Hypothalamus (tissue), 51 donors: ENCODE measurements around the gene KCTD8.
"Not testable (repeated sequence)": the region's sequence is repeated elsewhere in the genome, so short reads cannot be mapped to it uniquely, and the experiment has no call there.

Experiments used
- DNase-seq, 51 donors: peaks; one replicate each; lab custom pipeline; 2025; lab: John Stamatoyannopoulos, UW

The KCTD8 gene

DNA sequence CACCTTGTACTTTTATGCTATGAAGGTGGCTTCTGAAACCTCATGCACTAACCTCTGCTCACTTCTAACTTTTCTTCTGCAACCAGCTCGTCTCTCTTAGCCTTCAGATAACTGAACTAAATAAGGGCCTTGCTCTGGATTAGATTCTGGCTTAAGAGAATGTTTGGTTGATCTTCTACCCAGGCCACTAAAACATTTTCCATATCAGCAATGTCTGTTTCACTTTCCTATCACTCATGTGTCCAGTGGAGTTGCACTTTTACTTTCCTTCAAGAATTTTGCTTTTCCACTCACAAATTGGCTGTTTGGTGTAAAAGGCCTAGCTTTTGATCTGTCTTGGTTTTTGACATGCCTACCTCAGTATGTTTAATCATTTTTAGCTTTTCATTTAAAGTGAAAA, 105.8 kb downstream of the KCTD8 start:
- DNase-seq, result no peak

DNA sequence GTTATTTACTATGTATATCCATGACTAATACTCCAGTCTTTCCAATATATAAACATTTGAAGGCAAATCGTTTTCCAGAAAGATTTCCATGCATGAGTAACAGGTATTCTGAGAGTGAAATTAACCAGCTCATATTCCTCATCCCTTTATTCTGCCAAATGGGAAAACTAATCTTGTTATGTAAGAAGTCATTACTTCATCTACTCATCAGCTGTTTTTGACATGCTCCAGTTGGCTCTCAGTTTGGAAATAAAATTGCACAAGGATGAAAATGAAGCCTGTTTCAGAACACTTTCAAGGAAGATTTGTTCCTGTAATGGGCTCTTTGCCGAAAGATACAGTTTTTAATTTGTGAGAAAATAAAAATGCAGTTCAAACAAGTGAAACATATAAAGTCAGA, 121.9 kb downstream of the KCTD8 start:
- no peak for DNase-seq

DNA sequence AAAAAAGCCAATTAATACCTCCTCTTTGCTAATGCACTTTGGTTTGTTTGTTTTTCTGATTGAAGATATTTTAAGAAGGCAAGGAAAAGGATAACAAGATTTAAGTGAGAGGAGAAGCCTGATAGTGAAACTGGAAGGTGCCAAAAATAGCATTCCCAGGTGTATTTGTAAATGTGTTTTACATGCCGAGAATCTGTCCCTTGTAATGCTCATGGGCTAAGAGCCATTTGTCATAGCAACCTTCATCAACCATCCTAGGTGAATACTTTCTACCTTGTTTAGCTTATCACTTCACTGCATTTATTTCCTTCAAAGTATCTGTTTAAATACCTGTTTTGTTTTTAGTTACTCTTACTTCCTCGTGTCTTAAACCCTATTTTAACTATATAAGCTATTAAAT, 127.8 kb downstream of the KCTD8 start:
- DNase-seq, result no peak

DNA sequence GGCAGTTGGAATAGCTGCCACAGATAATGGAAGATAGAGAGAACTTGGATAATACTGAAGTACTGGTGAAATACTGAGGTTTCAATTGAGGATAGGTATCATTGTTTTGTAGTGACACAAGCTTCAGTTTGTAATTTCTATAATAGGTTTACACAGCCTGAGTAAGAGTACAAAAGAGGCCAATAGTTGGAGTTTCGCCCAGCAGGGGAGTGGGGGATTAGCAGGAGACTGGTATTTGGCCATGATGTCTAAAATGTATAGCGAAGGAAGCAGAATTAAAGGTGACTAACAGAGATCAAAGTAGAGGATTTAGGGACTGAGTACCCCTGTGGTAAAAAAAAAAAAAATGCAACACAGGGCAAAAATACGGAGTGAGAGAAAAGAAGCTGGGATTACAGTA, 129.5 kb downstream of the KCTD8 start:
- DNase-seq, result no peak

DNA sequence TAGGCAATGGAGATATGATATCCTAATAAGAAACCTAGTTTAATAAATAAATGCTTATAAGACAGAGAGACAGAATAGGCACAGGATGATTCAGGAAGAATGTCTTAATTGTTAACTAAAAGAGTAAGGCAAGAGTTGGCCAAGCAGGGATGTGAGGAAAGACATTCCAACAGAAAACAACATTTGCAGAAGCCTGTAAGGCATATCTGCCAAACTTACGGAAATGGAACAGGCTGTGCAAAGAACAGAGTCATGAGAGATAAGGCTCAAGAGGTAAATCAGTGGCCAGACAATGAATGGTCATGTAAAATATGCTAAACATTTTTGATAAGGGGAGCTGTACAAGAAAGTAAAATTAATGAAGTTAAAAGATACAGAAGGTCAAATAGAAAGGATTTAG, 134.9 kb downstream of the KCTD8 start:
- no peak for DNase-seq

DNA sequence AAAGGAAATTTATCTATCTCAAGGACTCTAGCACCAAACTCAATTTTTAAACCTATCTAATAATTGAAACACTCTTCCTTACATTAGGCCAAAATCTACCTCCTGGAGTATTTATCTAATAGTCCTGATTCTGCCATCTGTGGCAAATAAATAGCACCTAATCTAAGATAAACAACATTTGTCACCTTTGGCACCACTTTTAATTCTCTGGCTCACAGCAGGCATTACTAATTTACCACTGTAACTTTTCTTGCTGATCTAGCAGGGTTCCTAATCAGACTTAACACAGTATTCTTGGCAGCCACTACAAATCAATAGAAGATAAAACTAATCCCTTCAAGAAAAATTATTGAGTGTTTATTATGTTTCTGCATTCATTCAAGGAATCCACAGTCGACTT, 161.1 kb downstream of the KCTD8 start:
- DNase-seq, result no peak

DNA sequence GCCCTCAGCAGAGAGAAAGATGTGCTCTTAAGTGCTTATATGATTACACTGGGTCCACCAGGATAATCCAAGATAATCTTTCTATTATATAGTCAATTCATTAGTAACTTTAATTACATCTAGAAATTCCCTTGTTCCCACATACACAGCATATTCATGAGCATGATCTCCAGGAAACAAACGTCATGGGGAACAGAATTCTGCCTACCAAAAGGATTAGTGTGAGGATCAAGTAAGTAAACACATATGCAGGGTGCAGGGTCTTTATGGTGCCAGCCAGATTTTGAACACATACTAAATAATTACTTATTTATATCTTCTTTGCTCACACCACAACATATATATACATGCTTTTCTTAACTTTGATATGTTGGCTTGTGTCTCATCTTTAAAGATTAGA, 169.1 kb downstream of the KCTD8 start:
- no peak for DNase-seq

DNA sequence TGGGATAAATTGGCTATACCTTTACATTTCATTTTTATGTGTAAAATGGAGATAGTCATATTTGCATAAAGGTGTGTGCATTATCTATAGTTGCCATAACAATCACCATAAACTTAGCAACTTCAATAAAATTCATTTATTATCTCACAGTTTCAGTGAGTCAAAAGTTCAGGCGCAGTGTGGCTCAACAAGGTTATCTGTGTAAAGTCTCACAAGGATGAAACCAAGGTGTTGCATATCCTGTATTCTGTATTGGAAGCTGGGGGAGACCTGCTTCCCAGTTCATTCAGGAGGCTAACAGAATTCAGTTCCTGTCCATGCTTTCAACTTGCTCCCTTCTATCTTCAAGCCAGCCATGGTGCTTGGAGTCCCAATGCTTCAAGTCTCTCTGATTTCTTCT, 169.5 kb downstream of the KCTD8 start:
- DNase-seq, result no peak

DNA sequence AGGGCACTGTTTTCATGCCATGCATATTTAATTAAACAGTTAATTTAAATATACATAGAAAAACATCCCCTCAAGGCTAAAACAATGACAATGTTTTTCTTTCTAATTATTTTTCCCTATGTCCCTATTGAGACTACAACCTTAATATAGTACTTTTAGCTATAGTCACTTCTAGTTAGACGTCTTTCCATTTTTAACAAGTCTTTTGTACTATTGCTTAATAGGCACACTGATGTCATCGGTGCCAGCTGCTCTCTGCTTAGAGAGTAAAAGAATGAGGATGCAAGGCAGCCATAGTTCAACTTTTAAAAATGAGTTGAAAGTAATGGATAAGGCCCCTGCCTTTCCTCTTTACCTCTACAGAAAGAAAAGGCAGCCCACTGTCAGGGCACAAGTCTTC, 191.1 kb downstream of the KCTD8 start:
- DNase-seq, result peak in 3 of 51 donors; percentile 1 to 6 (median 1)

DNA sequence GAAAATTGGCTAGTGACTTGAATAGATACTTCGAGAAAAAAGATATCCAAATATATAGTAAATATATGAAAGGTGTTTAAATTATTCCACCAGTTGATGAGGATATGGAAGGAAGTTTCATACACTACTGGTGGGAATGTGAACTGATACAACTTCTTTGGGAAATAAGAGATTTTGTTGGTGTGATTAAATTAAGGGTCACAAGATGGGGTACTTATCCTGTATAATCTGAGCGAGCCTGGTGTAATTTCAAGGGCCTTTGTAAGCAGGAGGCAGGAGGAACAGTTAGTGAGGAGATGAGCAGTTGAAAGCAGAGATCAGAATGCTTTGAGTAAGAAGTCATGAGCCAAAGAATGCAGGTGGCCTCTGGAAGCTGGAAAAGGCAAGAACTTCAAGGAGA, 192.2 kb downstream of the KCTD8 start:
- DNase-seq, result peak in 6 of 51 donors; percentile 0 to 38 (median 4)

DNA sequence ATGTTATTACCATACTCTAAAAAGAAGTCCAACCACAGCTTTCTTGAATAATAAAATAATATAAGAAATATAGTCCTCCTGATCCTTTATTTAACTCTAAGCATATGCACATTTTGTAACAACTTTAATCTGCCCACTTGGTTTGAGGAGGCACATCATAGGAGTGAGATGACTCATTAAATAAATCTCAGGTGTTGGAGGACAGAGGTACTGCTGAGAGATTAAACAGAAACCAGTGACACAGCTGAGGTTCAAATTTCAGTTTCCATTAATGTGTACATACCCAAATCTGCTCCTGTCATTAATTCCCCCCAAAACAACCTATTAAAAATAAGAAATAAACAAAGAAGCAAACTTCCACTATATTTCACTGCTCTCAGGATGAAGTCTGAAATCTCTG, 211.0 kb downstream of the KCTD8 start:
- DNase-seq, result no peak

DNA sequence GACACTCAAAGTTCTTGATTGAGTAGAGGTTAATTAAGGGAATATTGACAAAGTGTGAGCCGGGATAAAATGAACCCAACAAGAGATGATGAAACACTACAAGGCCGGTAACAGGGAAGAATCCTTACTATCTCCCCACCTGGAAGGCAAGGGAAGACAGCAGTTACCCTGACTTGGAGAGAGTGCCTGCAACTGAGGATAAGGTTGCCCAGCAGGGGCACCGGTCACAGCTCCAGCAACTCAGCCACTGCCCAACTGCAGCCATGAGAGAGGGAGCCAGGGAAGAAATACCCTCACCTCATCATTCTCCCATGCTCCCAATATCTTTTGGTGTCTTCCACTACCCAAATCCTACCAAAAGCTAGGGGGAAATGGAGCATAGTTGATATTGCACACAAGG, 212.7 kb downstream of the KCTD8 start:
- no peak for DNase-seq

DNA sequence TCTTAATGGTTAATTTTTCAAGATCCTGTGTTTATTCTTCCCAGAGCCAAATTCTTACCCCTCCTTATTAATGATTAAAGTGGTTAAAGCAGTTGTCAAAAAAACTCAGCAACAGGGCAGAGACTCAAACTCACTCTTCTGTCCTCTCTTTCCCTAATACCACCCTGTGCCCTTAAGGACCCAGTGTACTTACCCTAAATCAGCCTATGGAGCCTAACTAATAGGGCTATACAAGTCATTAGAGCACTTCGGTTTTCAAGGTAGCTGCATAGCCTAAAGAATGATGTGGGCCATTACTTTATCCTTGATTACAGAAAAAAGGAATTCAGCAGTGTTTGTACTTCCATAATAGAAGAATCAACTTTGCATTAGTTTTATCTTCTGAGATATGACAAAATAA, 216.3 kb downstream of the KCTD8 start:
- no peak for DNase-seq

DNA sequence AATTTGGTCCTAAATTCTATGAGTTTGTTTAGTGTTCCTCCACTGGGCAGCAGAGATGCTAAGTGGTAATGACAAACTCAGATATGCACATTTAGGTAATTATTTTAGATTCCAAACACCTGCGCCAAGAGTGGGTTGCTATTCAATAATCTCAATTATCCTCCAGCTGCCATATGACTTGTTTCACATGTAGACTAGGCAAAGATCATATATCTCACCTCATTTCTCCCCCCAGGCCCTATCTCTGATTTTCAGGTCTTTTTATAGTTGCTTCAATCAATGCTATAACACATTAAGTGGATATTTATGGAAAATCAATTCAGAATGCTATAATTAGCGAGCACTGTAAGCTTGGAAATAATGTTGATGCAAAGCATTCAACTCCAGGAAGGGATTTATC, 217.6 kb downstream of the KCTD8 start:
- DNase-seq, result no peak

DNA sequence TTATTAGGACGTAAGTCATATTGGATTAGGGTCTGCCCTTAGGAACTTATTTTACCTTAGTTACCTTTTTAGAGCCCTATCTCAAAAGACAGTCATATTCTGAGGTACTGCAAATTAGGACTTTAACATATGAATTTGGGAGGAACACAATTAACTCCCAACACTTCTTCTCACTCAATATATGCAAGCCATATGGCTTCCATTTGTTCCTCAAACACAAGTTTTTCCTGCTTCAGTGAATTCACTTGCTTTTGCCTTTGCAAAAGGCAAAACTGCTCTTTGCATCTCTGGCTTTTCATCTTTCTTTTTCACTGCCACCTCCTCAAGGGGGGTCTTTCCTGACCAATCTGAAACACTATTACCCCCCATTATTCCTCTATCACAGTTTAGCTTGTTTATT, 220.3 kb downstream of the KCTD8 start:
- DNase-seq, result no peak

DNA sequence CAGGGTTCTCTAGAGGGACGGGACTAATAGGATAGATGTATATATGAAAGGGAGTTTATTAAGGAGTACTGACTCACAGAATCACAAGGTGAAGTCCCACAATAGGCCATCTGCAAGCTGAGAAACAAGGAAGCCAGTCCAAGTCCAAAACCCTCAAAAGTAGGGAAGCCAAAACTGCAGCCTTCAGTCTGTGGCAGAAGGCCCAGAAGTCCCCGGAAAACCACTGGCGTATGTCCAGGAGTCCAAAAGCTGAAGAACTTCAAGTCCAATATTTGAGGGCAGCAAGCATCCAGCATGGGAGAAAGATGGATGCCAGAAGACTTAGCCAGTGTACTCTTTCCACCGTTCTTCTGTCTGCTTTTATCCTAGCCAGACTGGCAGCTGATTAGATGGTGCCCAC, 227.2 kb downstream of the KCTD8 start:
- DNase-seq, result peak in 8 of 51 donors; percentile 0 to 12 (median 2)

DNA sequence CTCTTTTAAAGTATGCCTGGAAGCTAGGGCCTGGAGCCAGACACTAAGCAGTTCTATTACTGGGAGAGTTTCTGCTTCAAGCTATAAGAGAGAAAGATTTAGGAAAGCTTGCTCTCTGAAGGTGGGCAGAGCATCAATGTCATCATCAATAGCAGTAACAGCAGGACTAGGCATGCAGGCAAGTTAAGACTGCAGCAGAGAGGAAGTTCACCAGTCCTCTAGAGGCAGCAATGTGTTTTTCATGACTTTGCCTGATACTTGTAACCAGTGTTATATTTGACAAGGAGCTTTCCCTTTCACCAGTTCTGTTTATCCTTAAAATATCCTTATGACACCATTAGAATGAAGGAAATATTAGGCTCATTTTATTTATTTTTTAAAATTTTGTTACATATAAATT, 237.9 kb downstream of the KCTD8 start:
- no peak for DNase-seq

DNA sequence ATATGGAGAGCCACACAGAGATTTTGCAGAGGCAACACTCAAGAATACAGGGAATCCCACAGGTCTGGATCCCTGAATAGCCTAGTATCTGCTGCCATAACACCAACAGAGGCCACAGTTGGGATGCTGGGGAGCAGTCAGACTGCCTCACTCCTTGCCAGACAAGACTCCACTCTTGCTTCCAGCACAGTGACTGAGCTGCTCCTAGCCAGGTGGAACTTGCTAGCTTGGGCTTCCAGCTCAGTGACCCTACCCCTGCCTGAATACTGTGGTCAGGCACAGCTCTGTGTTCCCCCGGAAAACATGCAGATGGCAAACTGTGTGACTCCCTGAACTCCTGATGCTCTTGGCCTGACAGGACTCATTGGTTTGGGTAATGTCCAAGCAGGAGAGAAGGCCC, 251.8 kb downstream of the KCTD8 start:
- DNase-seq, result no peak

DNA sequence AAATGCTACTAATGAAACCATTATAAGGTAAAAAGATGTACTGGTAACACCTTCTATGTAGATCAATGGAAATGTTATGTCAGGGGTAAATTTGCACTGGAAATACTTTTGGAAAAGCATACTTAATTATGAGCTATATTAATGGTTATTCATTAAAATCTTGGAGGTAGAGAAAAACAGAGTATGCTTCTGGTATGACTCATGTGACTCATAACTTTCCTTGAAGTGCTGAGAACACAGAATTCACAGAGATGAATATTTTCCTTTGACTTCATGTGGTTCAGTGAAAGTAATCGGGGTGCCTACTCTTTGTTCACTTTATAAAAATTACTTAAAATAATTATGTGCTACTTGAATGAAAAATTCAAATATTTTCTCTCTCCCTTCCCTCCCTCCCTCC, 254.2 kb downstream of the KCTD8 start:
- DNase-seq, result no peak

DNA sequence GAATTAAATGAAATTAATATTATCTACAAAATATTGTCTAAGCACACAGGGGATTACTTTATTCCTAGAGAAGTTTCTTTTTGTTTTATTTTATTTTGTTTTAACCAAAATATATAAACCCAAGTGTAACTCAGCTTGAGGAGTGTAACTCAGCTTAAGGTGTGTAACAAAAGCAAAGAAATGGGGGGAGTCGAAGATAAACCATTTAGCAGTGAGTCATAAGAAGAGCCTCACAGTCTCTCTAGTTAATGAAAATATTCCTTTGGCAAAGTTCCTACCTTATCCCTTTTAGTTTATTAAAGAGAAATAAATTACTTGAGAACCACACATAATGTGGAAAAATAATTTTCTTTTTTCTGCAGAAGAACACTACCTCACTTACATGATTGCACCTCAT, 261.8 kb downstream of the KCTD8 start:
- DNase-seq, result no peak

DNA sequence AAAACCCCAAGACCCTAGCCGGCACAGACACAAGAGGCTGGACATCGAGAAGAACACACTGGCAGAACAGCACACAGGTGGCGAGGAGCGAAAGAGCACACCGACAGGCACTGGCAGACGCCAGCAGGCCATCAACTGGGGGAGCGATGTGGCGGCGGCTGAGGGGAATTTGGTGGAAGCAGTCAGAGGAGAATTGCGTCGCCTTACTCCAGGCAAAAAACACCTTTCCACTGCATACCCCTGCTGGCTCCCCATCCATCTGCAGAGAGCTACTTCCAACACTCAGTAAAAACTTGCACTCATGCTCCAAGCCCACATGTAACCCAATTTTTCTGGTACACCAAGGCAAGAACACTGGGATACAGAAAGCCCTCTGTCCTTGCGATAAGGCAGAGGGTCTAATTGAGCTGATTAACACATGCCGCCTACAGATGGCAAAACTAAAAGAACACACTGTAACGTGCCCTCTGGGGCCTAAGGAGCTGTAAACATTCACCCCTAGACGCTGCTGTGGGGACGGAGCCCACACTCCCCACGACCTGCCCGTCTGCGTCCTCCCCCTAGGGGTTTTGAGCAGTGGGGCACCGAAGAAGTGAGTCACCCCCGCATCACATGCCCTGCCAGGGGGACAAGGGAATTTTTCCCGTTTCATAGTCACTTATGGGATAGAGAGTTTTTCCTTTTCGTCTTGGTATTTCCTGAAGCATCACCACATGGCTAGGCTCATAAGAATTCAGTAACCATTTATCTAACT, 262.3 kb downstream of the KCTD8 start:
- no peak for DNase-seq

DNA sequence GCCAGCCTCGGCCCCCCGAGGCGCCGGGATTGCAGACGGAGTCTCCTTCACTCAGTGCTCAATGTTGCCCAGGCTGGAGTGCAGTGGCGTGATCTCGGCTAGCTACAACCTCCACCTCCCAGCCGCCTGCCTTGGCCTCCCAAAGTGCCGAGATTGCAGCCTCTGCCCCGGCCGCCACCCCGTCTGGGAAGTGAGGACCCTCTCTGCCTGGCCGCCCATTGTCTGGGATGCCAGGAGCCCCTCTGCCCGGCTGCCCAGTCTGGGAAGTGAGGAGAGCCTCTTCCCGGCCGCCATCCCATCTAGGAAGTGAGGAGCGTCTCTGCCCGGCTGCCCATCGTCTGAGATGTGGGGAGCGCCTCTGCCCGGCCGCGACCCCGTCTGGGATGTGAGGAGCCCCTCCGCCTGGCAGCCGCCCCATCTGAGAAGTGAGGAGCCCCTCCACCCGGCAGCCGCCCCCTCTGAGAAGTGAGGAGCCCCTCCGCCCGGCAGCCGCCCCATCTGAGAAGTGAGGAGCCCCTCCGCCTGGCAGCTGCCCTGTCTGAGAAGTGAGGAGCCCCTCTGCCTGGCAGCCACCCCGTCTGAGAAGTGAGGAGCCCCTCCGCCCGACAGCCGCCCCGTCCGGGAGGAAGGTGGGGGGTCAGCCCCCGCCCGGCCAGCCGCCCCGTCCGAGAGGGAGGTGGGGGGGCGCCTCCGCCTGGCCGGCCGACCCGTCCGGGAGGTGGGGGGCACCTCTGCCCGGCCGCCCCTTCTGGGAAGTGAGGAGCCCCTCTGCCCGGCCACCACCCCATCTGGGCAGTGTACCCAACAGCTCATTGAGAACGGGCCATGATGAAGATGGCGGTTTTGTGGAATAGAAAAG, 266.9 kb downstream of the KCTD8 start:
- DNase-seq, result not testable (repeated sequence)
